Measurements from ENCODE around the gene PTPRCAP. TPM values are rescaled to one million over a fixed set of nuclear protein-coding genes. Genes with fewer than 3 reads are reported as not detected.

PTPRCAP gene
- total and polyA plus RNA-seq, 9 of the 15 experiments (the other 6 are each of a cell fraction or from before 2014, with no cell fraction given), result 0.22 to 2.0 (median 1.1) TPM; not detected in 4

DNA sequence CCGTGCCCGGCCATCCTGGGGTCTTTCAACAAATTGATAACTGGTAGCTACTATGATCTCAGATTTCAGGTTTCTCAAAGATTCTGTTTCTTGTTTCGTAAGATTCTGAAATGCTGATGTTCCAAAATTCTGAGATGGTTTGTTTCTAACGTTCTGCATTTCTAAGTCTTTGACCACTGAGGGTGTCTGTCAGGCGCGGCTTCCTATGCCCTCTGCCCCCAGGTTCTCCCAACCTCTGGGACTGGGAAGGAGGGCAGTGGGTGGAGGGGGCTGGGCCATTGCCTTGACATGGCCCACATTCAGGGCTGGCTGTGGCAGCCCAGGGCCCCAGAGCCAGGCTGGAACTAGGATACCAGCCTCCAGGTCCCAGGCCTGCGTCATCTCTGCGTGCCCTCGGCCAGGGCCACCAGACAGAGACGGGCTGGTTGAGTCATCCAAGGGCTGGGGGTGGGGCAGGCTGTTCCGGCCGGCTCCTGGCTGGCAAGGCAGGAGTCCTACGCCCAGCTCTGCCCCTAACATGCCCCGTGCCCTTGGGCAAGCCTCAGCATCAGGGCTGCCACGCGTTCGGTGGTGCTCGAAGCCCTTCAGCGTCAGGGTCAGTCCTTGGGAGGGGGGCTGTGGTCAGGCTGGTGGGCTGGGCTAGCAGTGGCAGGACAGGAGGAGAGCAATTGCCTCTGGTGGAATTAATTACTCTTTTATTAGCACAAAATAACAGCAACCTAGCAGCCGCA lies 26.4 kb upstream of the PTPRCAP start (continued):
- TF ChIP-seq HNRNPK (IDR thresholded peaks at IDR 0.05; ENCODE audit: low read depth, low read length, poor library complexity, severe bottlenecking), result no peak
- TF ChIP-seq, protein P1, sequence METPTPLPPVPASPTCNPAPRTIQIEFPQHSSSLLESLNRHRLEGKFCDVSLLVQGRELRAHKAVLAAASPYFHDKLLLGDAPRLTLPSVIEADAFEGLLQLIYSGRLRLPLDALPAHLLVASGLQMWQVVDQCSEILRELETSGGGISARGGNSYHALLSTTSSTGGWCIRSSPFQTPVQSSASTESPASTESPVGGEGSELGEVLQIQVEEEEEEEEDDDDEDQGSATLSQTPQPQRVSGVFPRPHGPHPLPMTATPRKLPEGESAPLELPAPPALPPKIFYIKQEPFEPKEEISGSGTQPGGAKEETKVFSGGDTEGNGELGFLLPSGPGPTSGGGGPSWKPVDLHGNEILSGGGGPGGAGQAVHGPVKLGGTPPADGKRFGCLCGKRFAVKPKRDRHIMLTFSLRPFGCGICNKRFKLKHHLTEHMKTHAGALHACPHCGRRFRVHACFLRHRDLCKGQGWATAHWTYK (CRISPR knock-in tag; IDR thresholded peaks at IDR 0.05), result peak; percentile 95
- TF ChIP-seq SETDB1 (IDR thresholded peaks at IDR 0.05; ENCODE audit: low read length), result no peak
- 0 out of 2 replicates have a peak, but pooled peaks have one; percentile 68 for TF ChIP-seq MECOM (CRISPR knock-in tag; IDR thresholded peaks at IDR 0.05)
- 0 out of 2 replicates have a peak, but pooled peaks have one; percentile 45 for TF ChIP-seq ZNF212 (CRISPR knock-in tag; IDR thresholded peaks at IDR 0.05)
- 0 out of 2 replicates have a peak, but pooled peaks have one; percentile 53 for TF ChIP-seq SRSF3 (IDR thresholded peaks at IDR 0.05; ENCODE audit: insufficient read depth, low read length)
- no peak; the same call in 1 of the 2 replicates for TF ChIP-seq SMARCE1 (IDR thresholded peaks at IDR 0.05)
- no peak for TF ChIP-seq CHCHD3 (CRISPR knock-in tag; IDR thresholded peaks at IDR 0.05)
- 0 out of 2 replicates have a peak, but pooled peaks have one; percentile 29 for TF ChIP-seq KLF6 (CRISPR knock-in tag; IDR thresholded peaks at IDR 0.05; ENCODE audit: borderline replicate concordance)
- TF ChIP-seq ZNF175 (CRISPR knock-in tag; IDR thresholded peaks at IDR 0.05; ENCODE audit: low read depth), result 0 out of 2 replicates have a peak, but pooled peaks have one; percentile 35
- no peak for TF ChIP-seq POU5F1 (IDR thresholded peaks at IDR 0.05; ENCODE audit: borderline replicate concordance, low read depth, low read length, partially characterized antibody)
- TF ChIP-seq, protein P2, sequence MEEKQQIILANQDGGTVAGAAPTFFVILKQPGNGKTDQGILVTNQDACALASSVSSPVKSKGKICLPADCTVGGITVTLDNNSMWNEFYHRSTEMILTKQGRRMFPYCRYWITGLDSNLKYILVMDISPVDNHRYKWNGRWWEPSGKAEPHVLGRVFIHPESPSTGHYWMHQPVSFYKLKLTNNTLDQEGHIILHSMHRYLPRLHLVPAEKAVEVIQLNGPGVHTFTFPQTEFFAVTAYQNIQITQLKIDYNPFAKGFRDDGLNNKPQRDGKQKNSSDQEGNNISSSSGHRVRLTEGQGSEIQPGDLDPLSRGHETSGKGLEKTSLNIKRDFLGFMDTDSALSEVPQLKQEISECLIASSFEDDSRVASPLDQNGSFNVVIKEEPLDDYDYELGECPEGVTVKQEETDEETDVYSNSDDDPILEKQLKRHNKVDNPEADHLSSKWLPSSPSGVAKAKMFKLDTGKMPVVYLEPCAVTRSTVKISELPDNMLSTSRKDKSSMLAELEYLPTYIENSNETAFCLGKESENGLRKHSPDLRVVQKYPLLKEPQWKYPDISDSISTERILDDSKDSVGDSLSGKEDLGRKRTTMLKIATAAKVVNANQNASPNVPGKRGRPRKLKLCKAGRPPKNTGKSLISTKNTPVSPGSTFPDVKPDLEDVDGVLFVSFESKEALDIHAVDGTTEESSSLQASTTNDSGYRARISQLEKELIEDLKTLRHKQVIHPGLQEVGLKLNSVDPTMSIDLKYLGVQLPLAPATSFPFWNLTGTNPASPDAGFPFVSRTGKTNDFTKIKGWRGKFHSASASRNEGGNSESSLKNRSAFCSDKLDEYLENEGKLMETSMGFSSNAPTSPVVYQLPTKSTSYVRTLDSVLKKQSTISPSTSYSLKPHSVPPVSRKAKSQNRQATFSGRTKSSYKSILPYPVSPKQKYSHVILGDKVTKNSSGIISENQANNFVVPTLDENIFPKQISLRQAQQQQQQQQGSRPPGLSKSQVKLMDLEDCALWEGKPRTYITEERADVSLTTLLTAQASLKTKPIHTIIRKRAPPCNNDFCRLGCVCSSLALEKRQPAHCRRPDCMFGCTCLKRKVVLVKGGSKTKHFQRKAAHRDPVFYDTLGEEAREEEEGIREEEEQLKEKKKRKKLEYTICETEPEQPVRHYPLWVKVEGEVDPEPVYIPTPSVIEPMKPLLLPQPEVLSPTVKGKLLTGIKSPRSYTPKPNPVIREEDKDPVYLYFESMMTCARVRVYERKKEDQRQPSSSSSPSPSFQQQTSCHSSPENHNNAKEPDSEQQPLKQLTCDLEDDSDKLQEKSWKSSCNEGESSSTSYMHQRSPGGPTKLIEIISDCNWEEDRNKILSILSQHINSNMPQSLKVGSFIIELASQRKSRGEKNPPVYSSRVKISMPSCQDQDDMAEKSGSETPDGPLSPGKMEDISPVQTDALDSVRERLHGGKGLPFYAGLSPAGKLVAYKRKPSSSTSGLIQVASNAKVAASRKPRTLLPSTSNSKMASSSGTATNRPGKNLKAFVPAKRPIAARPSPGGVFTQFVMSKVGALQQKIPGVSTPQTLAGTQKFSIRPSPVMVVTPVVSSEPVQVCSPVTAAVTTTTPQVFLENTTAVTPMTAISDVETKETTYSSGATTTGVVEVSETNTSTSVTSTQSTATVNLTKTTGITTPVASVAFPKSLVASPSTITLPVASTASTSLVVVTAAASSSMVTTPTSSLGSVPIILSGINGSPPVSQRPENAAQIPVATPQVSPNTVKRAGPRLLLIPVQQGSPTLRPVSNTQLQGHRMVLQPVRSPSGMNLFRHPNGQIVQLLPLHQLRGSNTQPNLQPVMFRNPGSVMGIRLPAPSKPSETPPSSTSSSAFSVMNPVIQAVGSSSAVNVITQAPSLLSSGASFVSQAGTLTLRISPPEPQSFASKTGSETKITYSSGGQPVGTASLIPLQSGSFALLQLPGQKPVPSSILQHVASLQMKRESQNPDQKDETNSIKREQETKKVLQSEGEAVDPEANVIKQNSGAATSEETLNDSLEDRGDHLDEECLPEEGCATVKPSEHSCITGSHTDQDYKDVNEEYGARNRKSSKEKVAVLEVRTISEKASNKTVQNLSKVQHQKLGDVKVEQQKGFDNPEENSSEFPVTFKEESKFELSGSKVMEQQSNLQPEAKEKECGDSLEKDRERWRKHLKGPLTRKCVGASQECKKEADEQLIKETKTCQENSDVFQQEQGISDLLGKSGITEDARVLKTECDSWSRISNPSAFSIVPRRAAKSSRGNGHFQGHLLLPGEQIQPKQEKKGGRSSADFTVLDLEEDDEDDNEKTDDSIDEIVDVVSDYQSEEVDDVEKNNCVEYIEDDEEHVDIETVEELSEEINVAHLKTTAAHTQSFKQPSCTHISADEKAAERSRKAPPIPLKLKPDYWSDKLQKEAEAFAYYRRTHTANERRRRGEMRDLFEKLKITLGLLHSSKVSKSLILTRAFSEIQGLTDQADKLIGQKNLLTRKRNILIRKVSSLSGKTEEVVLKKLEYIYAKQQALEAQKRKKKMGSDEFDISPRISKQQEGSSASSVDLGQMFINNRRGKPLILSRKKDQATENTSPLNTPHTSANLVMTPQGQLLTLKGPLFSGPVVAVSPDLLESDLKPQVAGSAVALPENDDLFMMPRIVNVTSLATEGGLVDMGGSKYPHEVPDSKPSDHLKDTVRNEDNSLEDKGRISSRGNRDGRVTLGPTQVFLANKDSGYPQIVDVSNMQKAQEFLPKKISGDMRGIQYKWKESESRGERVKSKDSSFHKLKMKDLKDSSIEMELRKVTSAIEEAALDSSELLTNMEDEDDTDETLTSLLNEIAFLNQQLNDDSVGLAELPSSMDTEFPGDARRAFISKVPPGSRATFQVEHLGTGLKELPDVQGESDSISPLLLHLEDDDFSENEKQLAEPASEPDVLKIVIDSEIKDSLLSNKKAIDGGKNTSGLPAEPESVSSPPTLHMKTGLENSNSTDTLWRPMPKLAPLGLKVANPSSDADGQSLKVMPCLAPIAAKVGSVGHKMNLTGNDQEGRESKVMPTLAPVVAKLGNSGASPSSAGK (IDR thresholded peaks at IDR 0.05), result peak; percentile 87
- TF ChIP-seq CTBP1 (IDR thresholded peaks at IDR 0.05; ENCODE audit: borderline replicate concordance), result peak; percentile 56; the same call in 1 of the 2 replicates
- 0 out of 2 replicates have a peak, but pooled peaks have one; percentile 53 for TF ChIP-seq ZNF165 (CRISPR knock-in tag; IDR thresholded peaks at IDR 0.05; ENCODE audit: borderline replicate concordance)
- TF ChIP-seq ZBTB7A (IDR thresholded peaks at IDR 0.05; ENCODE audit: borderline replicate concordance, control insufficient read depth, low read depth, low read length), result no peak
